H1 (cell line): ENCODE data around the gene PARD3. TPM values are rescaled to one million over a fixed set of nuclear protein-coding genes. Genes with fewer than 3 reads are reported as not detected.

ENCODE experiments used
- CTBP2 ChIP-seq: IDR thresholded peaks from 2 replicates; pipeline ENCODE4 v1.7.0; 2011; ENCODE audit warnings: borderline replicate concordance, mild to moderate bottlenecking, moderate library complexity, mixed read lengths, low read length; ENCODE audit not compliant: insufficient read depth, insufficient read length
- GABPA ChIP-seq: IDR thresholded peaks from 2 replicates; pipeline ENCODE4 v1.6.1; 2011; ENCODE audit warnings: mild to moderate bottlenecking, low read length, moderate library complexity, borderline replicate concordance; ENCODE audit not compliant: insufficient read depth
- RNF2 ChIP-seq: fragments of 200-900, 300-1000 bp; sonication (generic); IDR thresholded peaks from 2 replicates; pipeline ENCODE4 v1.7.1; 2016; ENCODE audit warnings: borderline replicate concordance, low read depth, mild to moderate bottlenecking, antibody characterized with exemption, low read length; ENCODE audit not compliant: poor library complexity, severe bottlenecking; ENCODE audit errors: missing control alignments
- polyA plus RNA-seq, 7 experiments: library from polyadenylated mRNA; depleted of rRNA in 3 of 7; stranded (reverse) in 5 of 7; unstranded in 2 of 7; fragments of >200 nt in 5 of 7; fragments of 200-250 nt in 2 of 7; gene quantifications; 1 replicate in 5 of 7; 2 replicates in 1 of 7; 4 replicates in 1 of 7; pipeline versions ENCODE4 v1.2.1 to v1.2.3, GENCODE V29; 2011 to 2013; ENCODE audit warnings: missing spikeins in 2 of 7, mixed read lengths in 2 of 7
- total RNA-seq: library from RNA; stranded (reverse); fragmentation: NEBNext Ultra II Directional; extraction: Animal tissue kit (Norgen Biotek cat#: 25700); gene quantifications from 2 replicates; pipeline ENCODE4 v1.2.1, GENCODE V29; 2021

Gene PARD3
- total and polyA plus RNA-seq, 2 of the 8 experiments (the other 6 are each of a cell fraction or from before 2014, with no cell fraction given): 19.7 to 49.1 TPM

GRCh38 chr10:34134602-34135001 is 680.5 kb downstream of the PARD3 start (continued):
- TF ChIP-seq CTBP2: no peak
- TF ChIP-seq RNF2: no peak
- no peak for TF ChIP-seq GABPA
- TF ChIP-seq, all 59 proteins: peak for 0
